SU-DHL-6 (cell line): ENCODE measurements around the gene MIPEP.

ENCODE experiments used
- H2AFZ ChIP-seq: fragments of 200-600 bp; sonication (generic); 2 replicates; pipeline ENCODE4 v1.6.1; 2014; ENCODE audit warnings: low read depth, mild to moderate bottlenecking, moderate library complexity, mixed read lengths, antibody characterized with exemption, low read length; ENCODE audit not compliant: severe bottlenecking
- H3F3A ChIP-seq: fragments of 200-600 bp; shearing (Covaris generic); 2 replicates; pipeline ENCODE4 v1.6.0; 2016; ENCODE audit warnings: antibody characterized with exemption, mild to moderate bottlenecking; ENCODE audit not compliant: insufficient read depth
- H3K27ac ChIP-seq: fragments of 200-600 bp; sonication (generic); 2 replicates; pipeline ENCODE4 v1.5.1; 2016; ENCODE audit warnings: low read depth, mild to moderate bottlenecking, low read length, moderate library complexity, mixed read lengths
- H3K27me3 ChIP-seq: fragments of 200-600 bp; sonication (generic), shearing (Covaris generic); 2 replicates; pipeline ENCODE4 v1.6.0; 2014; ENCODE audit warnings: mild to moderate bottlenecking, low read length
- H3K36me3 ChIP-seq: fragments of 200-600 bp; sonication (generic); 2 replicates; pipeline ENCODE4 v1.6.1; 2014; ENCODE audit warnings: mild to moderate bottlenecking, low read length, mixed read lengths
- H3K4me2 ChIP-seq: fragments of 300-600, 200-600 bp; shearing (Covaris generic), sonication (generic); 2 replicates; pipeline ENCODE4 v1.6.0; 2014; ENCODE audit warnings: low read length, low read depth, mild to moderate bottlenecking; ENCODE audit not compliant: poor library complexity, severe bottlenecking
- H3K4me3 ChIP-seq: fragments of 200-600 bp; sonication (generic); 2 replicates; pipeline ENCODE4 v1.5.1; 2014; ENCODE audit warnings: antibody characterized with exemption, low read length, mild to moderate bottlenecking, mixed read lengths; ENCODE audit not compliant: insufficient read depth, poor library complexity, severe bottlenecking
- H3K79me2 ChIP-seq: fragments of 200-600 bp; sonication (generic); 2 replicates; pipeline ENCODE4 v1.6.1; 2014; ENCODE audit warnings: mild to moderate bottlenecking, low read length, moderate library complexity; ENCODE audit not compliant: insufficient read depth
- H3K9ac ChIP-seq: fragments of 200-600 bp; sonication (generic); 2 replicates; pipeline ENCODE4 v1.7.0; 2014; ENCODE audit warnings: mild to moderate bottlenecking, low read length
- H3K9me2 ChIP-seq: fragments of 200-600 bp; sonication (generic); replicated peaks from 2 replicates; pipeline ENCODE4 v1.6.1; 2014; ENCODE audit warnings: low read length; ENCODE audit not compliant: insufficient read depth
- H3K9me3 ChIP-seq: fragments of 200-600 bp; sonication (generic); 2 replicates; pipeline ENCODE4 v1.6.1; 2014; ENCODE audit warnings: low read length, mixed read lengths; ENCODE audit not compliant: insufficient read depth
- H4K20me1 ChIP-seq: fragments of 200-600 bp; sonication (generic); 2 replicates; pipeline ENCODE4 v1.6.1; 2014; ENCODE audit warnings: low read depth, mild to moderate bottlenecking, antibody characterized with exemption, low read length, moderate library complexity, mixed read lengths
- EZH2phosphoT487 ChIP-seq: fragments of 200-600 bp; sonication (generic), shearing (Covaris generic); conservative IDR thresholded peaks from 2 replicates; pipeline ENCODE4 v1.6.1; 2018; ENCODE audit warnings: mild to moderate bottlenecking, antibody characterized with exemption, low read length, moderate library complexity, mixed read lengths
- TF ChIP-seq, protein P1 (sequence below): fragments of 200-600 bp; sonication (generic); IDR thresholded peaks from one replicate; pipeline ENCODE4 v1.5.1; 2017; ENCODE audit warnings: antibody characterized with exemption, mild to moderate bottlenecking, low read length, moderate library complexity; ENCODE audit not compliant: insufficient read depth, poor library complexity, severe bottlenecking

MIPEP gene

DNA sequence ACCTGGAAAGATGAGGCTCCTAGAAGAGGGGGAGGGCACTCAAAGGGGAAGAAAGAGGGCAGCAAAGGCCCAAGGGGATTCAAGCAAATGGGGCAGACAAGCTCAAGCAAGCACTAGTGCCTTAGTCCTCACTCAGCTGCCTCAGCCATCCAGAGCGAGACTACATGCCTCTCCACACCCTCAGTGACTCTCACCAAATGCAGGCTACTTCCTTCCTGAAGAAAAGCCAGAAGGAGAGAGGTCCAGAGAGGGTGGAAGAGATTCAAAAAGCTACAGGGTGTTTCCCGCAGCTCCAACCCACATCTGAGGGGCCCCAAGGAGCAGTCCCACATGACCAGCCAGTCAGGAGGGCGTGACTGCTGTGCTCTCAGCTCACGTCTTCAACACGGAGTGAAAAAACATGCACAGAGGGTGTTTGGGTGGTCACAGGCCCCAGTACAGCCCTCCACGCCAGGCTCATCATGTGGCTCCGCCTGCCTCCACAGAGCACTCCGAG is 40.5 kb downstream of the MIPEP start:
- Histone ChIP-seq H3K27ac (no peak overlapping the region), H3K9me3 (no peaks in the 10 kb centered on the region), H3K27me3 (no peaks in the 10 kb centered on the region), H3K9ac (no peak overlapping the region), H3K4me3 (no peak overlapping the region), H3K36me3 (no peaks in the 10 kb centered on the region), H2AFZ (no peak overlapping the region), H3K79me2 (no peaks in the 10 kb centered on the region), H4K20me1 (0 out of 2 replicates have a peak, but pooled peaks cover 3% of the 10 kb centered on the region), H3K4me2 (no peak overlapping the region), H3F3A (no peaks in the 10 kb centered on the region), H3K9me2 (no peaks in the 10 kb centered on the region)
- TF ChIP-seq EZH2phosphoT487: no peak
- TF ChIP-seq, protein P1, sequence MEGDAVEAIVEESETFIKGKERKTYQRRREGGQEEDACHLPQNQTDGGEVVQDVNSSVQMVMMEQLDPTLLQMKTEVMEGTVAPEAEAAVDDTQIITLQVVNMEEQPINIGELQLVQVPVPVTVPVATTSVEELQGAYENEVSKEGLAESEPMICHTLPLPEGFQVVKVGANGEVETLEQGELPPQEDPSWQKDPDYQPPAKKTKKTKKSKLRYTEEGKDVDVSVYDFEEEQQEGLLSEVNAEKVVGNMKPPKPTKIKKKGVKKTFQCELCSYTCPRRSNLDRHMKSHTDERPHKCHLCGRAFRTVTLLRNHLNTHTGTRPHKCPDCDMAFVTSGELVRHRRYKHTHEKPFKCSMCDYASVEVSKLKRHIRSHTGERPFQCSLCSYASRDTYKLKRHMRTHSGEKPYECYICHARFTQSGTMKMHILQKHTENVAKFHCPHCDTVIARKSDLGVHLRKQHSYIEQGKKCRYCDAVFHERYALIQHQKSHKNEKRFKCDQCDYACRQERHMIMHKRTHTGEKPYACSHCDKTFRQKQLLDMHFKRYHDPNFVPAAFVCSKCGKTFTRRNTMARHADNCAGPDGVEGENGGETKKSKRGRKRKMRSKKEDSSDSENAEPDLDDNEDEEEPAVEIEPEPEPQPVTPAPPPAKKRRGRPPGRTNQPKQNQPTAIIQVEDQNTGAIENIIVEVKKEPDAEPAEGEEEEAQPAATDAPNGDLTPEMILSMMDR: no peak

DNA sequence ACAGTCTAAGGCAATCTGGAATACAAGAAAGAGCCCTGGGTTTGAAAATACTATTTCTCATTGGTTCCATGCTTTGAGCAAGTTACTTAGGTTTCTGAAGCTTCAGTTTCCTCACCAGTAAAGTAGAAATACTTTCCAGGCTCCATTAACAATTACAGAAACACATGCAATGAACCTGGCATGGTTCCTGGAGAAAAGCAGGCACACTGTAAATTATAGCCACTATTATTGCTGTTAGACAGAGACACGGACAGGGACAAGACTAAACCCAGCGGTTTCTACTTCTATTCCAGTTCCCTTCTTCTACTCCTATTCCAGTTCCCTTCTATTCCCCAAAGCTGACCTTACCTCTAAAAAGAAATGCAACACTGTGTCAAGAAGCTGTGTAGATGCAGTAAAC is 41.2 kb downstream of the MIPEP start:
- no peaks in the 10 kb centered on the region for H3K36me3 ChIP-seq
- no peak overlapping the region for H3K9ac ChIP-seq
- H4K20me1 ChIP-seq: 0 out of 2 replicates have a peak, but pooled peaks cover 3% of the 10 kb centered on the region
- H3K9me2 ChIP-seq: no peaks in the 10 kb centered on the region
- no peak overlapping the region for H2AFZ ChIP-seq
- H3K4me2 ChIP-seq: no peak overlapping the region
- TF ChIP-seq, protein P1: no peak
- TF ChIP-seq EZH2phosphoT487: no peak
- H3K27me3 ChIP-seq: no peaks in the 10 kb centered on the region
- no peaks in the 10 kb centered on the region for H3F3A ChIP-seq
- no peaks in the 10 kb centered on the region for H3K9me3 ChIP-seq
- no peaks in the 10 kb centered on the region for H3K79me2 ChIP-seq
- H3K27ac ChIP-seq: no peak overlapping the region
- no peak overlapping the region for H3K4me3 ChIP-seq

DNA sequence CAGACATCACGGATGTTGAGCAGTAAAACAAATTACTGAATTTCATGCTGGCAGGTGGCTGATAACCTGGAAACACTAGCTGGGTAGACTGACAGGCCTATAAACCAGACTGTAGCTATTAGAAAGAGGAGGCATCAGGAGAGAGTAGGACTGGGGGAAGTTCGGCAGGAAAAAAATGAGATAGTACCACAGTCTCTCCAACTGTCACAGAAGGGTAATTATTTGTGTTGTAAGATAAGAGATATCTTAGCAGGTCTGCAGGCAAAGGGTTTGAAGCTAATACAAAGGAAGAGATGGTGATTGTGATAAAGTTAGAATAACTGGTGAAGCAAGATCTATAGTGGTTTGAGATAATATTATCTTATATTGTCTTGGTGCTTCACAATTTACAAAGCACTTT is 41.7 kb downstream of the MIPEP start:
- Histone ChIP-seq H3K4me2 (no peak overlapping the region), H4K20me1 (0 out of 2 replicates have a peak, but pooled peaks cover 3% of the 10 kb centered on the region)

More for the DNA sequence above, 41.7 kb downstream of the MIPEP start:
- H3K27me3 ChIP-seq: no peaks in the 10 kb centered on the region
- H2AFZ ChIP-seq: no peak overlapping the region
- no peak overlapping the region for H3K27ac ChIP-seq
- no peaks in the 10 kb centered on the region for H3K9me2 ChIP-seq
- H3K4me3 ChIP-seq: no peak overlapping the region
- no peaks in the 10 kb centered on the region for H3K9me3 ChIP-seq
- no peaks in the 10 kb centered on the region for H3K36me3 ChIP-seq
- H3K9ac ChIP-seq: no peak overlapping the region
- no peaks in the 10 kb centered on the region for H3K79me2 ChIP-seq
- H3F3A ChIP-seq: no peaks in the 10 kb centered on the region
- TF ChIP-seq EZH2phosphoT487: no peak
- TF ChIP-seq, protein P1: no peak
